ENCODE data around the gene EPHA6.

EPHA6 gene

DNA sequence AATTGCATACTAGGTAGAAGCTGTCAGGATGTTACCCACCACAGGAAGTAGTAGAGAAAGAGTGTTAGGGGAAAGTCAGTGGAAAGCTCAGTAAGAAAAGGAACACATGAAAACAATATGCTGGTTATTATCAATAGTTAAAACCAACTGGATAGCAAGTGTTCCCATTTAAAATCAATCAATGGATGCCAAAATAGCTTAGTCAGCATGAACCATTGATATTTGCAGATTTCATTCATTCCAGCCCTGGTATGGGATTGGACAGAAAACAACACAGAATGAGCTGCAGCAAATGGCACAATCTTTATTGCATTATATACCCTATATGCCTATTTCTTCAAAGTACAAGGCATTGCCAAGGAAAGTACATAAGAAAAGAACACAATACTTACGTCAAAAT, 293.7 kb downstream of the EPHA6 start:
- H4K91ac ChIP-seq (ENCODE audit: low read length): no peak overlapping the region
- no peak overlapping the region for H3K23ac ChIP-seq (ENCODE audit: low read length in 2 of 2)
- no peak overlapping the region for H3K27ac ChIP-seq (ENCODE audit: low read length, poor library complexity, severe bottlenecking)
- no peak overlapping the region for H4K8ac ChIP-seq (ENCODE audit: low read length)
- H2BK12ac ChIP-seq (ENCODE audit: low read length in 2 of 2): no peak overlapping the region
- DNase-seq: no peak
- no peak overlapping the region for H3K4me3 ChIP-seq (ENCODE audit: insufficient read depth in 1 of 2, low read depth in 1 of 2, low read length in 2 of 2)
- no peak overlapping the region for H2BK15ac ChIP-seq (ENCODE audit: low read depth, poor library complexity, severe bottlenecking)
- no peaks in the 10 kb centered on the region for H3K27me3 ChIP-seq (ENCODE audit: control insufficient read depth in 1 of 2, insufficient read depth in 1 of 2, low read length in 2 of 2)
- WGBS: 83% methylated on average over 1 of the region's 1 CpG
- H3K36me3 ChIP-seq (ENCODE audit: control insufficient read depth in 1 of 2, insufficient read depth in 2 of 2, low read depth in 1 of 2, low read length in 2 of 2): no peaks in the 10 kb centered on the region
- no peak overlapping the region for H3K14ac ChIP-seq (ENCODE audit: low read length in 2 of 2)
- no peak overlapping the region for H2BK120ac ChIP-seq (ENCODE audit: low read depth, low read length)
- H3K9me3 ChIP-seq (ENCODE audit: control insufficient read depth, low read length): no peaks in the 10 kb centered on the region
- H3K4ac ChIP-seq (ENCODE audit: low read depth in 1 of 2, low read length in 2 of 2): no peak overlapping the region
- no peak overlapping the region for H2AFZ ChIP-seq (ENCODE audit: low read depth, low read length)
- H3K18ac ChIP-seq (ENCODE audit: low read depth in 1 of 2, low read length in 2 of 2): no peak overlapping the region
- H2BK5ac ChIP-seq (ENCODE audit: low read depth, low read length, poor library complexity, severe bottlenecking): no peak overlapping the region
- no peaks in the 10 kb centered on the region for H3K4me1 ChIP-seq (ENCODE audit: control insufficient read depth, insufficient read depth, low read depth, low read length)
- H3K9ac ChIP-seq (ENCODE audit: low read length): no peak overlapping the region
- no peak overlapping the region for H3K4me2 ChIP-seq (ENCODE audit: low read length, poor library complexity, severe bottlenecking)
- no peak overlapping the region for H2AK5ac ChIP-seq (ENCODE audit: low read length, severe bottlenecking)
- no peaks in the 10 kb centered on the region for H3K79me1 ChIP-seq (replicated peaks; ENCODE audit: low read length, poor library complexity, severe bottlenecking)

DNA sequence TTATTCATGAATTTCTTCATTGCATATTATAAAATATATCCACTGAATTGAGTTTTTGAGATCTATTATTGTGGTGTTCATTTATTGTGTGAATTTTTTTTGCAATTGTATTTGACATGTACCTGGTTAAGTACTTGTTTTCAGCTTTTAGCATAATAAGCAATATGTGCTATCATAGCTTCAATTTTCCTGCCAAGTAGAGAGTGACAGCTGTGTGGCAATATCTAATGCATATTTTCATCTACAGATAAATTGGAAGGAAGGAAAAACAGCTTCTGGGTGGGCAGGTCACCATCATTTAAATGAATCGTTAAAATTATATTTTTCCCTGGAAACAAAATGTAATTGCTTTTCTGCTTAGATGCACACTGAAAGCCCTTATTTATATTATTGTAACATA, 296.9 kb downstream of the EPHA6 start:
- Histone ChIP-seq H3K23ac (ENCODE audit: low read length in 2 of 2) (no peak overlapping the region), H4K91ac (ENCODE audit: low read length) (no peak overlapping the region), H3K9me3 (ENCODE audit: control insufficient read depth, low read length) (no peaks in the 10 kb centered on the region), H3K4me1 (ENCODE audit: control insufficient read depth, insufficient read depth, low read depth, low read length) (no peaks in the 10 kb centered on the region), H3K4me2 (ENCODE audit: low read length, poor library complexity, severe bottlenecking) (no peak overlapping the region), H3K27me3 (ENCODE audit: control insufficient read depth in 1 of 2, insufficient read depth in 1 of 2, low read length in 2 of 2) (no peaks in the 10 kb centered on the region), H3K36me3 (ENCODE audit: control insufficient read depth in 1 of 2, insufficient read depth in 2 of 2, low read depth in 1 of 2, low read length in 2 of 2) (no peaks in the 10 kb centered on the region), H3K9ac (ENCODE audit: low read length) (no peak overlapping the region), H3K4ac (ENCODE audit: low read depth in 1 of 2, low read length in 2 of 2) (no peak overlapping the region), H2BK120ac (ENCODE audit: low read depth, low read length) (no peak overlapping the region), H2AFZ (ENCODE audit: low read depth, low read length) (no peak overlapping the region), H2BK12ac (ENCODE audit: low read length in 2 of 2) (no peak overlapping the region), H3K18ac (ENCODE audit: low read depth in 1 of 2, low read length in 2 of 2) (no peak overlapping the region), H3K4me3 (ENCODE audit: insufficient read depth in 1 of 2, low read depth in 1 of 2, low read length in 2 of 2) (no peak overlapping the region), H3K79me1 (replicated peaks; ENCODE audit: low read length, poor library complexity, severe bottlenecking) (no peaks in the 10 kb centered on the region), H3K27ac (ENCODE audit: low read length, poor library complexity, severe bottlenecking) (no peak overlapping the region), H4K8ac (ENCODE audit: low read length) (no peak overlapping the region), H3K14ac (ENCODE audit: low read length in 2 of 2) (no peak overlapping the region), H2BK15ac (ENCODE audit: low read depth, poor library complexity, severe bottlenecking) (no peak overlapping the region), H2AK5ac (ENCODE audit: low read length, severe bottlenecking) (no peak overlapping the region), H2BK5ac (ENCODE audit: low read depth, low read length, poor library complexity, severe bottlenecking) (no peak overlapping the region)
- 100% methylated on average over 1 of the region's 1 CpG for WGBS
- DNase-seq: no peak

DNA sequence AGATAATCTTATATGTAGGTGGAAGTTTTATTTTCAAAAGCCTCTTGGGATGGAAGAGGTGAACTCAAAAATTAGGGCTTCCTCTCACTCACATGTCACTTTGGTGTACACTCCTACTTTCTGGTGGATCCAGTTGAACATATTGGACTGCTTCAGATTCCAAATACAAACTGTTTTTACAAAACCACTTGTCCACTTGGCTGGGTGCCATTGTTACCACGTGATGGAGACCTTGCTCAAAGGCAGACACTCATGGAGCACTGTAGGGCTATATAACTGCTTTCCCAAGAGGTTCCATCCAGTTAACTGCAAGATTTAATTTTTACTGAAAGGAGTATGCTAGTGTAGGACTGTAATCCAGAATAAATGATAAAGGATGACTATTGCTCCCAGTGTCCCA, 307.0 kb downstream of the EPHA6 start:
- H3K14ac ChIP-seq (ENCODE audit: low read length in 2 of 2): no peak overlapping the region
- H2BK15ac ChIP-seq (ENCODE audit: low read depth, poor library complexity, severe bottlenecking): no peak overlapping the region
- no peak overlapping the region for H3K4ac ChIP-seq (ENCODE audit: low read depth in 1 of 2, low read length in 2 of 2)
- H3K9me3 ChIP-seq (ENCODE audit: control insufficient read depth, low read length): no peaks in the 10 kb centered on the region
- no peak overlapping the region for H3K4me2 ChIP-seq (ENCODE audit: low read length, poor library complexity, severe bottlenecking)
- no peak overlapping the region for H4K8ac ChIP-seq (ENCODE audit: low read length)
- DNase-seq: no peak
- no peak overlapping the region for H2BK5ac ChIP-seq (ENCODE audit: low read depth, low read length, poor library complexity, severe bottlenecking)
- no peaks in the 10 kb centered on the region for H3K27me3 ChIP-seq (ENCODE audit: control insufficient read depth in 1 of 2, insufficient read depth in 1 of 2, low read length in 2 of 2)
- H3K23ac ChIP-seq (ENCODE audit: low read length in 2 of 2): no peak overlapping the region
- no peak overlapping the region for H3K9ac ChIP-seq (ENCODE audit: low read length)
- WGBS: 27% methylated on average over 1 of the region's 1 CpG
- H3K4me3 ChIP-seq (ENCODE audit: insufficient read depth in 1 of 2, low read depth in 1 of 2, low read length in 2 of 2): no peak overlapping the region
- H4K91ac ChIP-seq (ENCODE audit: low read length): no peak overlapping the region
- no peak overlapping the region for H2AFZ ChIP-seq (ENCODE audit: low read depth, low read length)
- no peak overlapping the region for H2BK120ac ChIP-seq (ENCODE audit: low read depth, low read length)
- H3K36me3 ChIP-seq (ENCODE audit: control insufficient read depth in 1 of 2, insufficient read depth in 2 of 2, low read depth in 1 of 2, low read length in 2 of 2): no peaks in the 10 kb centered on the region
- H3K79me1 ChIP-seq (replicated peaks; ENCODE audit: low read length, poor library complexity, severe bottlenecking): no peaks in the 10 kb centered on the region
- no peak overlapping the region for H2BK12ac ChIP-seq (ENCODE audit: low read length in 2 of 2)
- H3K4me1 ChIP-seq (ENCODE audit: control insufficient read depth, insufficient read depth, low read depth, low read length): no peaks in the 10 kb centered on the region
- no peak overlapping the region for H3K18ac ChIP-seq (ENCODE audit: low read depth in 1 of 2, low read length in 2 of 2)
- no peak overlapping the region for H3K27ac ChIP-seq (ENCODE audit: low read length, poor library complexity, severe bottlenecking)
- H2AK5ac ChIP-seq (ENCODE audit: low read length, severe bottlenecking): no peak overlapping the region

DNA sequence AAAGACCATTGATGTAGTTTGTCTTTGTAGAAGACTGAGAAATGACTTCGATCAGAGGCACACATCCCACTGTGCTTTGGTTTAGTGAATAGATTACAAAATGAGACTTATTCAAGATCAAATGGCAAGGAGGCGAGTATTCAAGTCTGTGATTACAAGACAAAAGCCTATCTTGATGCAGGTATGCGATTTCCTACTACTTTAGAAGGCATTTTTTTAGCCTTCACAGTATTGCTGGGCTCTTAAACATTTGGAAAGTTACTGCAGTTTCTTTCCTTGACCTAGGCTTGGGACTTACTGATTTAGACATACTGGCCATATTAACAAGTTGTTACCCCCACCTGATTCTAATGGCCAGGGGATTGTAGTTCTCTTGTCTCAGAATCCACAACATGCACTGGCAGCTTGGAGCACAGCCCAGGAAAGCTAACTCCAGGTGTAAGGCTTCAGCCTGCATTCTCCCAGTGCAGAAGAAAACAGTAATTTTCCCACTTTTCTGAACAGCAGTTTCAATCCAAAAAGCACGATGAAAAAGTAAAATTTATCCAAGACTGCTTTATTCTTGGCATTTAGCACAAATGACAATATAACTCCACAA, 311.6 kb downstream of the EPHA6 start:
- no peak for DNase-seq

More for the DNA sequence above, 311.6 kb downstream of the EPHA6 start:
- Histone ChIP-seq H4K8ac (ENCODE audit: low read length) (no peak overlapping the region), H3K4me2 (ENCODE audit: low read length, poor library complexity, severe bottlenecking) (no peak overlapping the region), H3K36me3 (ENCODE audit: control insufficient read depth in 1 of 2, insufficient read depth in 2 of 2, low read depth in 1 of 2, low read length in 2 of 2) (no peaks in the 10 kb centered on the region), H3K27ac (ENCODE audit: low read length, poor library complexity, severe bottlenecking) (no peak overlapping the region), H3K23ac (ENCODE audit: low read length in 2 of 2) (no peak overlapping the region), H2BK12ac (ENCODE audit: low read length in 2 of 2) (no peak overlapping the region), H3K79me1 (replicated peaks; ENCODE audit: low read length, poor library complexity, severe bottlenecking) (no peaks in the 10 kb centered on the region), H3K14ac (ENCODE audit: low read length in 2 of 2) (no peak overlapping the region), H3K27me3 (ENCODE audit: control insufficient read depth in 1 of 2, insufficient read depth in 1 of 2, low read length in 2 of 2) (no peaks in the 10 kb centered on the region), H4K91ac (ENCODE audit: low read length) (no peak overlapping the region), H2BK15ac (ENCODE audit: low read depth, poor library complexity, severe bottlenecking) (no peak overlapping the region), H3K9ac (ENCODE audit: low read length) (no peak overlapping the region), H2BK120ac (ENCODE audit: low read depth, low read length) (no peak overlapping the region), H3K9me3 (ENCODE audit: control insufficient read depth, low read length) (no peaks in the 10 kb centered on the region), H3K4ac (ENCODE audit: low read depth in 1 of 2, low read length in 2 of 2) (no peak overlapping the region), H2AK5ac (ENCODE audit: low read length, severe bottlenecking) (no peak overlapping the region), H2AFZ (ENCODE audit: low read depth, low read length) (no peak overlapping the region), H2BK5ac (ENCODE audit: low read depth, low read length, poor library complexity, severe bottlenecking) (no peak overlapping the region), H3K4me1 (ENCODE audit: control insufficient read depth, insufficient read depth, low read depth, low read length) (no peaks in the 10 kb centered on the region), H3K18ac (ENCODE audit: low read depth in 1 of 2, low read length in 2 of 2) (no peak overlapping the region), H3K4me3 (ENCODE audit: insufficient read depth in 1 of 2, low read depth in 1 of 2, low read length in 2 of 2) (no peak overlapping the region)
- WGBS: 47% methylated on average over 3 of the region's 4 CpGs
